ENCODE results near the gene LY9. TPM values are rescaled to one million over a fixed set of nuclear protein-coding genes. Genes with fewer than 3 reads are reported as not detected.

LY9 gene
- polyA plus RNA-seq, 2 of the 4 experiments (the other 2 are of a cell fraction), result 0.05 to 0.19 TPM

DNA sequence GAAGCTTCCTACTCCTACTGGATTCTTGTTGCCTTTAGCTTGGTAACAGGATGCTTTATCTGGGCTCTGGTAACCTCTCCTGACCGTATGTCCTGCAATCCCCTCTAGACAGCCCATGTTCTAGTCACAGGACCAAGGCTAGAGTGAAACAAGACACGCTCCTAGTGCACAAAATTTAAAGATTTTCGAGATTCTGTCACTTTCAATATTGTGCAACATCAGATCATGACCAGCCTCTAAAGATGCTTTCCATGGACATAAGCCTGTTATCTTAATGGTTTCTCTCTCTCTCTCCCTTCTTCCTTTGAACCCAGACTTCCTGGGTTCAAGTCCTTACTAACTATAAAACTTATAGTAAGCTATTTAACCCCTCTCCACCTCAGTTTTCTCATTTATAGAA is 1.6 kb upstream of the LY9 start:
- no peak for FAIRE-seq
- CTCF ChIA-PET, result interaction anchor here (1.5 to 1.7 kb wide), 3 partner anchors 14 to 39 kb away, joined by 3 to 5 read pairs (median 4); no protein-coding TSS in a partner anchor
- TF ChIP-seq CBX8 (IDR thresholded peaks at IDR 0.05), result no peak
- no peak for TF ChIP-seq MAFK (IDR thresholded peaks at IDR 0.05; ENCODE audit: partially characterized antibody)
- no peak for TF ChIP-seq FOXS1 (CRISPR knock-in tag; IDR thresholded peaks at IDR 0.05)
- TF ChIP-seq ZFP36 (IDR thresholded peaks at IDR 0.05; ENCODE audit: borderline replicate concordance, partially characterized antibody), result no peak
- TF ChIP-seq CEBPB (IDR thresholded peaks at IDR 0.05), result no peak
- Histone ChIP-seq H3K4me2 (no peak overlapping the region), H3K9me3 (no peaks in the 10 kb centered on the region), H3K27ac (no peak overlapping the region), H3K4me1 (no peaks in the 10 kb centered on the region), H3K4me3 (no peak overlapping the region)
- no peak for ATAC-seq
- no peak for DNase-seq (ENCODE audit: low read depth in 1 of 2, low spot score in 1 of 2)
- WGBS (ENCODE audit: missing lambda C conversion rate), result 26% methylated on average over 3 of the region's 3 CpGs
- POLR2A ChIA-PET, result no interaction called here

DNA sequence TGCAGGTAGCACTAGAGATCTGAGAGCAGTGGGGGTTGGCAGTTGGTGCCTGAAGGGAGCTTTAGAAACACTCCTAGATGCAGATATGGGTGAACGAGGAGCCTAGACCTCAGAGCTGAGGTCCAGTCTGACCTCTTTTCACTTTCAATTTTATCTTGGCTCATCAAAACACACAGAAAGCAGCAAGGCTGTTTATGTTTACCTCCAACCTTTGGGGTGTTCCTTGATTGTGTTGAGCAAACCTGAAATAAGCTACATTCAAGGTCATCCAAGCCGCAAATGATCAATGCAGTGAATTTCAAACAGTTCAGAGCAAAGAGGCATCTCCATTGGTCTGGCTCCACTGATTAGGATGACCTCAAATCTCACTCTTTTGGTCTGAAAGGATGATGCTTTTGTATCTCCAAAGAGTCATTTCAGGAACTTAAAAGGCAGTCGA is 1.3 kb downstream of the LY9 start:
- POLR2A ChIA-PET, result no interaction called here
- 70% methylated on average over 3 of the region's 3 CpGs for WGBS (ENCODE audit: missing lambda C conversion rate)
- CTCF ChIA-PET, result interaction anchor here (1.4 to 2.8 kb wide), 2 partner anchors 9 to 17 kb away, joined by 5 to 12 read pairs; no protein-coding TSS in a partner anchor
- Histone ChIP-seq H3K9me3 (no peaks in the 10 kb centered on the region), H3K4me3 (no peak overlapping the region), H3K4me2 (no peak overlapping the region), H3K27ac (no peak overlapping the region), H3K4me1 (no peaks in the 10 kb centered on the region)
- TF ChIP-seq HEYL (CRISPR knock-in tag; IDR thresholded peaks at IDR 0.05) (no peak), ZNF302 (CRISPR knock-in tag; IDR thresholded peaks at IDR 0.05) (no peak), JUN (IDR thresholded peaks at IDR 0.05) (no peak)
- DNase-seq (ENCODE audit: low read depth in 1 of 2, low spot score in 1 of 2) (no peak), ATAC-seq (no peak), FAIRE-seq (no peak)

DNA sequence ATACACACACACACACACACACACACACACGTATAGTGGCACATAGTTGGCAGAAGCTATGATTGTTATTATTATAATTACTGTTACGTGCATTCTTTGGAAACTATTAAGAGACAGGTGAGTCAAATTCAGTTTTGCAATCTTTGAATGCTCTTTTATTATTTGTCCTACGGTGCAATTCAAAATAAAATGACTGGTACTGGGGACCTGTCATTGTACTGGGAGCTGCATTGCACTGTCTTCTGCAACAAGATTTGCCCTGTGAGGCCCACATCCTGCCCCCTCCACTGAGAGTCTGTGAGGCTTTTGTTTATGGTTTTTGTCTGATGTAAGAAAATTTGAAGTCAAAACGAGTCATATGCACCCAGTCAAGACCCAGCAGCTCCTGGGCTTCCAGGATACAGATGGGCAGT is 1.9 kb downstream of the LY9 start:
- no peak overlapping the region for H3K4me2 ChIP-seq
- 21% methylated on average over 4 of the region's 4 CpGs for WGBS (ENCODE audit: missing lambda C conversion rate)
- H3K27ac ChIP-seq, result no peak overlapping the region
- H3K4me1 ChIP-seq, result no peaks in the 10 kb centered on the region
- H3K9me3 ChIP-seq, result no peaks in the 10 kb centered on the region
- ChIA-PET CTCF (interaction anchor here (0.9 to 2.8 kb wide), 2 partner anchors 18 to 58 kb away, joined by 3 to 12 read pairs; no protein-coding TSS in a partner anchor), POLR2A (no interaction called here)
- DNase-seq (ENCODE audit: low read depth in 1 of 2, low spot score in 1 of 2), result no peak
- no peak for FAIRE-seq
- H3K4me3 ChIP-seq, result no peak overlapping the region
- TF ChIP-seq POLR2A (IDR thresholded peaks at IDR 0.05; ENCODE audit: low read length) (no peak), EP300 (IDR thresholded peaks at IDR 0.05) (no peak), ZFP36 (IDR thresholded peaks at IDR 0.05; ENCODE audit: borderline replicate concordance, partially characterized antibody) (no peak), SREBF2 (IDR thresholded peaks at IDR 0.05) (no peak), EHF (CRISPR knock-in tag; IDR thresholded peaks at IDR 0.05) (no peak), JUNB (IDR thresholded peaks at IDR 0.05) (no peak), FOSB (CRISPR knock-in tag; IDR thresholded peaks at IDR 0.05) (no peak), KDM5A (IDR thresholded peaks at IDR 0.05) (no peak), HEYL (CRISPR knock-in tag; IDR thresholded peaks at IDR 0.05) (no peak), CEBPB (IDR thresholded peaks at IDR 0.05) (no peak), GATA3 (IDR thresholded peaks at IDR 0.05; ENCODE audit: borderline replicate concordance) (no peak), MYC (IDR thresholded peaks at IDR 0.05; ENCODE audit: borderline replicate concordance, low read length) (no peak), HOXA7 (CRISPR knock-in tag; IDR thresholded peaks at IDR 0.05) (no peak), HOXB5 (CRISPR knock-in tag; IDR thresholded peaks at IDR 0.05) (no peak), TP53 (CRISPR knock-in tag; IDR thresholded peaks at IDR 0.05) (no peak), HOXB13 (CRISPR knock-in tag; IDR thresholded peaks at IDR 0.05; ENCODE audit: low read depth) (no peak)
- TF ChIP-seq, protein P1, sequence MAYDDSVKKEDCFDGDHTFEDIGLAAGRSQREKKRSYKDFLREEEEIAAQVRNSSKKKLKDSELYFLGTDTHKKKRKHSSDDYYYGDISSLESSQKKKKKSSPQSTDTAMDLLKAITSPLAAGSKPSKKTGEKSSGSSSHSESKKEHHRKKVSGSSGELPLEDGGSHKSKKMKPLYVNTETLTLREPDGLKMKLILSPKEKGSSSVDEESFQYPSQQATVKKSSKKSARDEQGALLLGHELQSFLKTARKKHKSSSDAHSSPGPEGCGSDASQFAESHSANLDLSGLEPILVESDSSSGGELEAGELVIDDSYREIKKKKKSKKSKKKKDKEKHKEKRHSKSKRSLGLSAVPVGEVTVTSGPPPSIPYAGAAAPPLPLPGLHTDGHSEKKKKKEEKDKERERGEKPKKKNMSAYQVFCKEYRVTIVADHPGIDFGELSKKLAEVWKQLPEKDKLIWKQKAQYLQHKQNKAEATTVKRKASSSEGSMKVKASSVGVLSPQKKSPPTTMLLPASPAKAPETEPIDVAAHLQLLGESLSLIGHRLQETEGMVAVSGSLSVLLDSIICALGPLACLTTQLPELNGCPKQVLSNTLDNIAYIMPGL (CRISPR knock-in tag; IDR thresholded peaks at IDR 0.05; ENCODE audit: borderline replicate concordance), result no peak
- TF ChIP-seq, protein P2, sequence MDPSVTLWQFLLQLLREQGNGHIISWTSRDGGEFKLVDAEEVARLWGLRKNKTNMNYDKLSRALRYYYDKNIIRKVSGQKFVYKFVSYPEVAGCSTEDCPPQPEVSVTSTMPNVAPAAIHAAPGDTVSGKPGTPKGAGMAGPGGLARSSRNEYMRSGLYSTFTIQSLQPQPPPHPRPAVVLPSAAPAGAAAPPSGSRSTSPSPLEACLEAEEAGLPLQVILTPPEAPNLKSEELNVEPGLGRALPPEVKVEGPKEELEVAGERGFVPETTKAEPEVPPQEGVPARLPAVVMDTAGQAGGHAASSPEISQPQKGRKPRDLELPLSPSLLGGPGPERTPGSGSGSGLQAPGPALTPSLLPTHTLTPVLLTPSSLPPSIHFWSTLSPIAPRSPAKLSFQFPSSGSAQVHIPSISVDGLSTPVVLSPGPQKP (IDR thresholded peaks at IDR 0.05; ENCODE audit: low read depth, low read length), result no peak
- TF ChIP-seq, protein P3, sequence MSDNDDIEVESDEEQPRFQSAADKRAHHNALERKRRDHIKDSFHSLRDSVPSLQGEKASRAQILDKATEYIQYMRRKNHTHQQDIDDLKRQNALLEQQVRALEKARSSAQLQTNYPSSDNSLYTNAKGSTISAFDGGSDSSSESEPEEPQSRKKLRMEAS (IDR thresholded peaks at IDR 0.05), result no peak
- TF ChIP-seq, protein P4, sequence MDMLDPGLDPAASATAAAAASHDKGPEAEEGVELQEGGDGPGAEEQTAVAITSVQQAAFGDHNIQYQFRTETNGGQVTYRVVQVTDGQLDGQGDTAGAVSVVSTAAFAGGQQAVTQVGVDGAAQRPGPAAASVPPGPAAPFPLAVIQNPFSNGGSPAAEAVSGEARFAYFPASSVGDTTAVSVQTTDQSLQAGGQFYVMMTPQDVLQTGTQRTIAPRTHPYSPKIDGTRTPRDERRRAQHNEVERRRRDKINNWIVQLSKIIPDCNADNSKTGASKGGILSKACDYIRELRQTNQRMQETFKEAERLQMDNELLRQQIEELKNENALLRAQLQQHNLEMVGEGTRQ (IDR thresholded peaks at IDR 0.05), result no peak
- no peak for ATAC-seq
